Measurements from ENCODE around the gene STX2.
"Not testable (repeated sequence)": the region's sequence is repeated elsewhere in the genome, so short reads cannot be mapped to it uniquely, and the experiment has no call there.

The STX2 gene

GRCh38 chr12:130764475-130765185 lies 74.4 kb downstream of the STX2 start:
- peak; percentile 26 for DNase-seq (ENCODE audit: low spot score)

GRCh38 chr12:130764073-130764472 lies 75.0 kb downstream of the STX2 start:
- peak; percentile 5 for DNase-seq (ENCODE audit: low spot score)

GRCh38 chr12:130762319-130762675 lies 76.8 kb downstream of the STX2 start:
- no peak for DNase-seq (ENCODE audit: low spot score)

GRCh38 chr12:130761537-130762318 lies 77.3 kb downstream of the STX2 start:
- DNase-seq (ENCODE audit: low spot score): peak; percentile 27

- DNase-seq (ENCODE audit: low spot score): no peak
Measured at GRCh38 chr12:130754234-130754901, 84.7 kb downstream of the STX2 start.

- DNase-seq (ENCODE audit: low spot score): no peak
Measured at GRCh38 chr12:130752692-130753230, 86.3 kb downstream of the STX2 start.

GRCh38 chr12:130752037-130752436 lies 87.0 kb downstream of the STX2 start:
- not testable (repeated sequence) for DNase-seq (ENCODE audit: low spot score)

- no peak for DNase-seq (ENCODE audit: low spot score)
Measured at GRCh38 chr12:130748786-130749185, 90.3 kb downstream of the STX2 start.

GRCh38 chr12:130747867-130748740 lies 90.9 kb downstream of the STX2 start:
- peak; percentile 69 for DNase-seq (ENCODE audit: low spot score)

GRCh38 chr12:130746546-130746945 lies 92.5 kb downstream of the STX2 start:
- DNase-seq (ENCODE audit: low spot score): no peak

- no peak for DNase-seq (ENCODE audit: low spot score)
Measured at GRCh38 chr12:130745921-130746320, 93.1 kb downstream of the STX2 start.

GRCh38 chr12:130744274-130744673 lies 94.8 kb downstream of the STX2 start:
- DNase-seq (ENCODE audit: low spot score): no peak

- no peak for DNase-seq (ENCODE audit: low spot score)
Measured at GRCh38 chr12:130743606-130744005, 95.4 kb downstream of the STX2 start.

GRCh38 chr12:130743176-130743575 lies 95.9 kb downstream of the STX2 start:
- no peak for DNase-seq (ENCODE audit: low spot score)

- DNase-seq (ENCODE audit: low spot score): no peak
Measured at GRCh38 chr12:130742716-130743115, 96.3 kb downstream of the STX2 start.

GRCh38 chr12:130742112-130742511 lies 96.9 kb downstream of the STX2 start:
- no peak for DNase-seq (ENCODE audit: low spot score)

Data from LoVo (cell line).